ENCODE data around the gene MDK.

MDK gene

DNA sequence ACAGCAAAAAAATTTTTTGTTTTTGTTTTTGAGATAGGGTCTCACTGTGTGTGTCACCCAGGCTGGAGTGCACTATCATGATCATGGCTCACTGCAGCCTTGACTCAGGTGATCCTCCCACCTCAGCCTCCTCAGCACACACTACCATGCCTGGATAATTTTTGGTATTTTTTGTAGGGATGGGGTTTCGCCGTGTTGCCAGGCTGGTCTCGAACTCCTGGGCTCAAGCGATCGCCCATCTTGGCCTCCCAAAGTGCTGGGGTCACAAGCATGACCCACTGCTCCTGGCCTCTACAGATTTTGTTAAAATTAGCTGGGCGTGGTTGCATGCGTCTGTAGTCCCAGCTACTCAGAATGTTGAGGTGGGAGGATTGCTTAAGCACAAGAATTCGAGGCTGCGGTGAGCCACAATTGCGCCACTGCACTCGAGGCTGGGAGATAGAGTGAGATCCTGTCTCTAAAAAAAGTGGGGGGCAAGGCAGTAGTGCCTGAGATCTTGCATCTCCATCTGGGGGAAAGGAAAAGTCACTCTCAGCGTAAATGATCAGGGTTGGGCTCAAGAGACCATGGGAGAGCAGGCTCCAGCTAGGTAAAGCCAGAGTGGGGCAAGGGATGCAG, 44.8 kb upstream of the MDK start:
- H3K4me3 ChIP-seq (replicated peaks; ENCODE audit: insufficient read depth, low read length), result no peak overlapping the region
- TF ChIP-seq SPI1 (IDR thresholded peaks at IDR 0.05; ENCODE audit: borderline replicate concordance, low read depth), result no peak; the same call in 1 of the 2 replicates
- peak; percentile 99 for TF ChIP-seq POLR2AphosphoS5 (IDR thresholded peaks at IDR 0.05; ENCODE audit: low read depth)
- H3K27me3 ChIP-seq (ENCODE audit: insufficient read depth, poor library complexity, severe bottlenecking), result no peaks in the 10 kb centered on the region
- peak; percentile 98 to 99 for DNase-seq (ENCODE audit: low read depth in 1 of 2, low spot score in 1 of 2)
- peak overlapping the region; percentile 64 for H3K27ac ChIP-seq (replicated peaks)

DNA sequence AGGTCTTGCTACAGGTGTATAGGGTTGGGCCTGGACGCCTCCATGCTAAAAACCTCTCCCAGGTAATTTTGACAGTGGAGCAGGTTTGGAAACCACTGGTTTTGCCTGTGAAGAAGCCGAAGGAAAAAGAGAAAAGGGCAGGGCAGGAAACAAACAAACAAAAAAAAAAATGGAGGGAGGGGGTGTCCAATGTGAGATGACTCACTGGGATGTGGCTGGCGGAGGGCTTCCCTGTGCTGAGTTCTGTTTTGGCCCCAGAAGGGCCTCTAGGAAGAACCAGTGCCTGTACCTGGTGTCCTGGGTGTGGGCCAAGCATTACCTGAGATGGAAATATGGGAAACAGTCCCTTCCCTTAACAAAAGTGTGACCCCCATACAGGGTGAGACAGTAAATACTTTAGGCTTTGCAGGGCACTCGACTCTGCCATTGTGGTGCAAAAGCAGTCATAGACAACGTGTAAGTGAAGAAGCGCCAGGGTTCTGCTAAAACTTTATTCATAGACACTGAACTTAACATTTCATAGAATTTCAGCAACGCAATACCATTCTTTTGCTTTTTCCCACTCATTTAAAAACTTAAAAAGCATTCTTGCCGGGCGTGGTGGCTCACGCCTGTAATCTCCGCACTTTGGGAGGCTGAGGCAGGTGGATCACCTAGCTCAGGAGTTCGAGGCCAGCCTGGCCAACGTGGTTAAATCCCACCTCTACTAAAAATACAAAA, 43.7 kb upstream of the MDK start:
- Histone ChIP-seq H3K4me3 (replicated peaks; ENCODE audit: insufficient read depth, low read length) (no peak overlapping the region), H3K27ac (replicated peaks) (no peak overlapping the region), H3K27me3 (ENCODE audit: insufficient read depth, poor library complexity, severe bottlenecking) (no peaks in the 10 kb centered on the region)
- no peak for DNase-seq (ENCODE audit: low read depth in 1 of 2, low spot score in 1 of 2)
- no peak for TF ChIP-seq SPI1 (IDR thresholded peaks at IDR 0.05; ENCODE audit: borderline replicate concordance, low read depth)
- TF ChIP-seq, protein P1, sequence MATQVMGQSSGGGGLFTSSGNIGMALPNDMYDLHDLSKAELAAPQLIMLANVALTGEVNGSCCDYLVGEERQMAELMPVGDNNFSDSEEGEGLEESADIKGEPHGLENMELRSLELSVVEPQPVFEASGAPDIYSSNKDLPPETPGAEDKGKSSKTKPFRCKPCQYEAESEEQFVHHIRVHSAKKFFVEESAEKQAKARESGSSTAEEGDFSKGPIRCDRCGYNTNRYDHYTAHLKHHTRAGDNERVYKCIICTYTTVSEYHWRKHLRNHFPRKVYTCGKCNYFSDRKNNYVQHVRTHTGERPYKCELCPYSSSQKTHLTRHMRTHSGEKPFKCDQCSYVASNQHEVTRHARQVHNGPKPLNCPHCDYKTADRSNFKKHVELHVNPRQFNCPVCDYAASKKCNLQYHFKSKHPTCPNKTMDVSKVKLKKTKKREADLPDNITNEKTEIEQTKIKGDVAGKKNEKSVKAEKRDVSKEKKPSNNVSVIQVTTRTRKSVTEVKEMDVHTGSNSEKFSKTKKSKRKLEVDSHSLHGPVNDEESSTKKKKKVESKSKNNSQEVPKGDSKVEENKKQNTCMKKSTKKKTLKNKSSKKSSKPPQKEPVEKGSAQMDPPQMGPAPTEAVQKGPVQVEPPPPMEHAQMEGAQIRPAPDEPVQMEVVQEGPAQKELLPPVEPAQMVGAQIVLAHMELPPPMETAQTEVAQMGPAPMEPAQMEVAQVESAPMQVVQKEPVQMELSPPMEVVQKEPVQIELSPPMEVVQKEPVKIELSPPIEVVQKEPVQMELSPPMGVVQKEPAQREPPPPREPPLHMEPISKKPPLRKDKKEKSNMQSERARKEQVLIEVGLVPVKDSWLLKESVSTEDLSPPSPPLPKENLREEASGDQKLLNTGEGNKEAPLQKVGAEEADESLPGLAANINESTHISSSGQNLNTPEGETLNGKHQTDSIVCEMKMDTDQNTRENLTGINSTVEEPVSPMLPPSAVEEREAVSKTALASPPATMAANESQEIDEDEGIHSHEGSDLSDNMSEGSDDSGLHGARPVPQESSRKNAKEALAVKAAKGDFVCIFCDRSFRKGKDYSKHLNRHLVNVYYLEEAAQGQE (IDR thresholded peaks at IDR 0.05; ENCODE audit: insufficient replicate concordance, low read depth), result no peak
- TF ChIP-seq, protein P2, sequence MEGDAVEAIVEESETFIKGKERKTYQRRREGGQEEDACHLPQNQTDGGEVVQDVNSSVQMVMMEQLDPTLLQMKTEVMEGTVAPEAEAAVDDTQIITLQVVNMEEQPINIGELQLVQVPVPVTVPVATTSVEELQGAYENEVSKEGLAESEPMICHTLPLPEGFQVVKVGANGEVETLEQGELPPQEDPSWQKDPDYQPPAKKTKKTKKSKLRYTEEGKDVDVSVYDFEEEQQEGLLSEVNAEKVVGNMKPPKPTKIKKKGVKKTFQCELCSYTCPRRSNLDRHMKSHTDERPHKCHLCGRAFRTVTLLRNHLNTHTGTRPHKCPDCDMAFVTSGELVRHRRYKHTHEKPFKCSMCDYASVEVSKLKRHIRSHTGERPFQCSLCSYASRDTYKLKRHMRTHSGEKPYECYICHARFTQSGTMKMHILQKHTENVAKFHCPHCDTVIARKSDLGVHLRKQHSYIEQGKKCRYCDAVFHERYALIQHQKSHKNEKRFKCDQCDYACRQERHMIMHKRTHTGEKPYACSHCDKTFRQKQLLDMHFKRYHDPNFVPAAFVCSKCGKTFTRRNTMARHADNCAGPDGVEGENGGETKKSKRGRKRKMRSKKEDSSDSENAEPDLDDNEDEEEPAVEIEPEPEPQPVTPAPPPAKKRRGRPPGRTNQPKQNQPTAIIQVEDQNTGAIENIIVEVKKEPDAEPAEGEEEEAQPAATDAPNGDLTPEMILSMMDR (IDR thresholded peaks at IDR 0.05; ENCODE audit: insufficient read depth, low read length), result no peak
- no peak for TF ChIP-seq GABPA (IDR thresholded peaks at IDR 0.05; ENCODE audit: low read depth)
- no peak for TF ChIP-seq POLR2AphosphoS5 (IDR thresholded peaks at IDR 0.05; ENCODE audit: low read depth)

DNA sequence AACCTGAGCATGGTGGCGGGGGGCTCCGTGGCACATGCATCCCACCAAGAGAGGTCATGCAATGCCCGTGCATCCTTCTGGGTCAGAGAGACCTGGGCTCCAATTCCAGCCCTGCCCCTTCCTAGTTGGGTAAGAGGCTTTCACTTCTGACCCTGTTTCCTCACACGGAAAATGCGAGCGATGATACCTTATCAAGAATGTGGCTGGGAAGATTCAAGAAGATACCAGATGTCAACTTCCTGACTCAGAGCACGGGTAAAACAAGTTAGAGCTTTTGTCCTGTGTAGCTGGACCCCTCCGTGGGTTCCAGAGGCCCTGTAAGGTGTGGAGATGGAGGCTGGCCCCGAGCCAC, 42.9 kb upstream of the MDK start:
- Histone ChIP-seq H3K27ac (replicated peaks) (peak overlapping the region; percentile 32), H3K4me3 (replicated peaks; ENCODE audit: insufficient read depth, low read length) (no peak overlapping the region), H3K27me3 (ENCODE audit: insufficient read depth, poor library complexity, severe bottlenecking) (no peaks in the 10 kb centered on the region)
- DNase-seq (ENCODE audit: low read depth in 1 of 2, low spot score in 1 of 2), result no peak
- TF ChIP-seq, protein P1 (IDR thresholded peaks at IDR 0.05; ENCODE audit: insufficient replicate concordance, low read depth), result no peak
- TF ChIP-seq, protein P2 (IDR thresholded peaks at IDR 0.05; ENCODE audit: insufficient read depth, low read length), result no peak
- TF ChIP-seq GABPA (IDR thresholded peaks at IDR 0.05; ENCODE audit: low read depth) (no peak), POLR2AphosphoS5 (IDR thresholded peaks at IDR 0.05; ENCODE audit: low read depth) (no peak), SPI1 (IDR thresholded peaks at IDR 0.05; ENCODE audit: borderline replicate concordance, low read depth) (no peak)

DNA sequence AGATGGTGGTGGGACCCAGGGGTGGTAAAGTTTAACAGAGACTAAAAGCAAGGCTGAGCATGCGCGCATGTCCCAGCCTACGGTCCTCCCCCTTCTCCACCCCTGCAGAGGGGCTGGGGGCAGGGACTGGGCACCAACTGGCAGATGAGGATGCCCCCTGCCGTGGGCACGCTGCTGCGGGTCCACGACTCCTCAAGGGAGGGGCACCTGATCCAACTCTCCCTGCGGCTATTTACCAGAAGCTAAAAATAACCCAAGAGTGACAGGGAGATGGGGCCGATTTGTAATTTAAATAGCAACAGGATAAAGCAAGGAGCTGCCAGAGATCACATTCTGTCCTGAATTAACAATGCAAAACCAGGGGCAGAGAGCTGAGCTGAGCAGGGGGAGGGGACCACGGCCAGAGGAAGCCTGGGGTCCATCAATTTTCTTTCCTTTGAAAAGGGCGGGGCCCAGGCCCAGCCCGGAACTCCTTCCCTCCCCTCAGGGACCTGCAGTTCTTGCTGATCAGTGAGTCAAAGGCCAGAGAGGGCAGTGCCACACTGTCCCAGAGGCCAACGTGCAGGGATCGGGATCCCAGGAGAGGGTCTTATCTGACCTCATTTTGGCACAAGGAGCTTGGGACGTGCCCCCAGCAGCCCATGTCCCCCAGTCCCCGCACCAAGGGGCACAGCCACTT, 42.3 kb upstream of the MDK start:
- Histone ChIP-seq H3K4me3 (replicated peaks; ENCODE audit: insufficient read depth, low read length) (no peak overlapping the region), H3K27ac (replicated peaks) (peak overlapping the region; percentile 32), H3K27me3 (ENCODE audit: insufficient read depth, poor library complexity, severe bottlenecking) (no peaks in the 10 kb centered on the region)
- no peak for TF ChIP-seq POLR2AphosphoS5 (IDR thresholded peaks at IDR 0.05; ENCODE audit: low read depth)
- no peak for TF ChIP-seq GABPA (IDR thresholded peaks at IDR 0.05; ENCODE audit: low read depth)
- no peak for DNase-seq (ENCODE audit: low read depth in 1 of 2, low spot score in 1 of 2)

Measured in HL-60 (cell line).